CD4-positive, CD25-positive, alpha-beta regulatory T cell (primary cell): ENCODE results near the gene ZNF804B. TPM values are rescaled to one million over a fixed set of nuclear protein-coding genes. Genes with fewer than 3 reads are reported as not detected.

Source experiments
- ATAC-seq, 2 donors: fragments of 150-1000 bp; cut with Tn5 transposase; one replicate each; pipeline ENCODE4 v1.10.0; 2021; ENCODE audit warnings: low read depth in 2 of 2, moderate number of reproducible peaks in 2 of 2, moderate library complexity in 1 of 2
- DNase-seq, 3 donors: peaks; one replicate each; pipeline versions ENCODE4 v3.0.0 to v3.0.0-alpha.2; 2012 to 2022; ENCODE audit warnings: mixed read lengths in 1 of 3
- H3K27ac ChIP-seq: one replicate; pipeline ENCODE4 v1.7.0; 2013; ENCODE audit warnings: mild to moderate bottlenecking, low read length; ENCODE audit not compliant: insufficient read depth, poor library complexity, severe bottlenecking
- H3K27me3 ChIP-seq: one replicate; pipeline ENCODE4 v1.7.0; 2013; ENCODE audit warnings: low read length; ENCODE audit not compliant: control insufficient read depth, insufficient read depth
- H3K36me3 ChIP-seq: one replicate; pipeline ENCODE4 v1.7.0; 2013; ENCODE audit warnings: mild to moderate bottlenecking, low read length, moderate library complexity; ENCODE audit not compliant: control insufficient read depth, insufficient read depth
- H3K4me1 ChIP-seq: 2 replicates; pipeline ENCODE4 v1.7.0; 2013; ENCODE audit warnings: mild to moderate bottlenecking, low read length; ENCODE audit not compliant: insufficient read depth, control insufficient read depth, poor library complexity, severe bottlenecking
- H3K4me3 ChIP-seq: one replicate; pipeline ENCODE4 v1.7.0; 2013; ENCODE audit warnings: low read depth, mild to moderate bottlenecking, low read length, moderate library complexity
- H3K9me3 ChIP-seq, 2 experiments: 1 replicate in 1 of 2; 2 replicates in 1 of 2; pipeline ENCODE4 v1.7.0; 2013; ENCODE audit warnings: low read length in 2 of 2, mild to moderate bottlenecking in 1 of 2, moderate library complexity in 1 of 2; ENCODE audit not compliant: control insufficient read depth in 2 of 2
- H3K27ac Mint-ChIP-seq, 3 donors: one replicate each; pipeline ENCODE4 v1.8.0; 2020 to 2022; ENCODE audit warnings: mild to moderate bottlenecking in 3 of 3, mixed read lengths in 3 of 3, moderate library complexity in 2 of 3
- H3K27me3 Mint-ChIP-seq: one replicate; pipeline ENCODE4 v1.8.0; 2022; ENCODE audit warnings: mild to moderate bottlenecking, mixed read lengths
- H3K36me3 Mint-ChIP-seq: one replicate; pipeline ENCODE4 v1.8.0; 2020; ENCODE audit warnings: mixed read lengths
- H3K4me1 Mint-ChIP-seq, 4 donors: one replicate each; pipeline ENCODE4 v1.8.0; 2020 to 2022; ENCODE audit warnings: mixed read lengths in 4 of 4, mild to moderate bottlenecking in 1 of 4
- H3K4me3 Mint-ChIP-seq, 4 donors: one replicate each; pipeline ENCODE4 v1.8.0; 2020 to 2022; ENCODE audit warnings: mild to moderate bottlenecking in 4 of 4, mixed read lengths in 4 of 4, moderate library complexity in 3 of 4
- H3K9me3 Mint-ChIP-seq, 7 donors: one replicate each; pipeline ENCODE4 v1.8.0; 2020 to 2022; ENCODE audit warnings: mixed read lengths in 7 of 7, mild to moderate bottlenecking in 3 of 7, moderate library complexity in 2 of 7
- polyA plus RNA-seq, 4 donors: library from polyadenylated mRNA; unstranded; fragments of 300-500 nt; fragmentation: Illumina TruSeq; gene quantifications; one replicate each; pipeline ENCODE4 v1.2.3, GENCODE V29; 2021
- total RNA-seq: library from RNA; stranded (reverse); gene quantifications from one replicate; pipeline ENCODE4 v1.2.3, GENCODE V29; 2022

The ZNF804B gene
- total and polyA plus RNA-seq, 5 donors from 2014 or later: not detected

DNA sequence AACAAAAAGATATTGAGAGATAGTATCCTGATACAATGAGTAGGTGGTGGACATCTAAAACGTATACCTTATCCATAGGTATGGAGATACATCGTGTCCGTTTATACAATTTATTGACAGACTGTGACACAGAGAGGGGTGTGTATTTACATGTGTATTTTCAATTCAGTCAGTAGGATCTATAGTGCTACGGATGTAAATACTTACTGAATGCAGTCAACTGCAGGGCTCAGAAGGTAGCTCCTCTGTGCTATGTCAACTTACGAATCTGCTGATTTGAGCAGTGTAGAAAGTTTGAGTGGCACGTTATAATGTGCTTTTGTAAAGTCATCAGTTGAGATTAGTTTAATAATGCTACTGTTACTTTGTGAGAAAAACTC lies 626 bp downstream of the ZNF804B start:
- no peak overlapping the region for H3K4me3 Mint-ChIP-seq

GRCh38 chr7:88761779-88762178 lies 2.3 kb downstream of the ZNF804B start:
- no peak overlapping the region for H3K4me3 Mint-ChIP-seq
- Histone ChIP-seq H3K4me3 (no peak overlapping the region), H3K27me3 (peaks cover 5% of the 10 kb centered on the region), H3K4me1 (no peaks in the 10 kb centered on the region), H3K27ac (no peak overlapping the region), H3K36me3 (no peaks in the 10 kb centered on the region), H3K9me3 (no peaks in the 10 kb centered on the region)
- no peaks in the 10 kb centered on the region for H3K4me1 Mint-ChIP-seq
- H3K27me3 Mint-ChIP-seq: peaks cover 21% of the 10 kb centered on the region
- DNase-seq: no peak
- H3K27ac Mint-ChIP-seq: no peak overlapping the region
- no peaks in the 10 kb centered on the region for H3K36me3 Mint-ChIP-seq
- peaks cover 0 to 3% (median 0%) of the 10 kb centered on the region in 7 donors for H3K9me3 Mint-ChIP-seq
- ATAC-seq: no peak

More for the DNA sequence above, 626 bp downstream of the ZNF804B start:
- no peaks in the 10 kb centered on the region for H3K4me1 ChIP-seq
- H3K4me3 ChIP-seq: no peak overlapping the region
- no peak overlapping the region for H3K27ac Mint-ChIP-seq
- no peaks in the 10 kb centered on the region for H3K4me1 Mint-ChIP-seq
- no peak overlapping the region for H3K27ac ChIP-seq
- ATAC-seq (no peak), DNase-seq (no peak)
- no peaks in the 10 kb centered on the region for H3K9me3 ChIP-seq
- peaks cover 5% of the 10 kb centered on the region for H3K27me3 ChIP-seq
- H3K9me3 Mint-ChIP-seq: peaks cover 0 to 3% (median 0%) of the 10 kb centered on the region in 7 donors
- H3K36me3 Mint-ChIP-seq: no peaks in the 10 kb centered on the region
- H3K27me3 Mint-ChIP-seq: peaks cover 26% of the 10 kb centered on the region
- H3K36me3 ChIP-seq: no peaks in the 10 kb centered on the region

DNA sequence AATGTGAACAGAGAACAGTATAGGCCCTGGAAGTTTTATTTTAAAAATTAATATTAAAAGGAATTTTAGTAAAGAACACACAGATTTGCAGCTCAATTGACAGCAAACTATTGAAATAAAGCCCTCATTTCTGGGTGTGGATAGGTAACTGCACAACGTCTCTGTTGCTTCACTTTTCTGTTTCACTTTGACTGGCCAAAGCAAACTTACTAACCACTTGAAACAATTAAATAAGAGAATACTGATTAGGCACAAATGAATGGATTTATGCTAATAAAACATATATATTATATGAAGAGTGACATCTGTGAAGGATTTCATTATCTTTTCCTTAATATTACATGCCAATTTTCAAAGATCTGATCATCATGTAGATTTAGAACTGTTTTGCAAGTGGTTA lies 11.9 kb downstream of the ZNF804B start:
- Mint-ChIP-seq H3K36me3 (no peaks in the 10 kb centered on the region), H3K9me3 (peaks cover 0 to 5% (median 0%) of the 10 kb centered on the region in 7 donors), H3K4me1 (peaks cover 0 to 1% (median 0%) of the 10 kb centered on the region in 4 donors), H3K27me3 (no peaks in the 10 kb centered on the region), H3K27ac (no peak overlapping the region), H3K4me3 (no peak overlapping the region)
- Histone ChIP-seq H3K27me3 (no peaks in the 10 kb centered on the region), H3K4me3 (no peak overlapping the region), H3K9me3 (no peaks in the 10 kb centered on the region), H3K4me1 (no peaks in the 10 kb centered on the region), H3K27ac (no peak overlapping the region), H3K36me3 (no peaks in the 10 kb centered on the region)
- no peak for ATAC-seq
- no peak for DNase-seq

DNA sequence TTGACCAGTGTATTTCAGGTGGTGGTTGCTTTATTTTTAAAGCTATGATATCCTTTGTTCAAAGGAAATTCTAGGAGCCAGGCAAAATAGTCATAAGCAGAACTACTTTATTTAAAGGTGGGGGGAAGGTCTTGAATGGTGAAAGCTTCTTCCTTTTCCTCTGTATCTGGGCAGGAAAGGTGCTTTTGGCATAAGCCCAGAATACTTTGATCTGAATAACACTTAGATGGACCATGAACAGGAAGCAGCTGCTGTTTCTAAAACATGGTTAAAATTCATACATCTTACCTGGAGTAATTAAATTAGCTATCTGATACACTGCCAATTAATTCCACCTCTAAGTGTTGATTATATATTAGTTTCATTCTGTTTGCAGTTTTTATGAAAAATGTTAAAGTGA lies 13.3 kb downstream of the ZNF804B start:
- no peaks in the 10 kb centered on the region for H3K27me3 ChIP-seq
- no peaks in the 10 kb centered on the region for H3K36me3 ChIP-seq
- H3K27me3 Mint-ChIP-seq: no peaks in the 10 kb centered on the region
- H3K27ac ChIP-seq: no peak overlapping the region
- H3K27ac Mint-ChIP-seq: no peak overlapping the region
- H3K36me3 Mint-ChIP-seq: no peaks in the 10 kb centered on the region
- peaks cover 0 to 4% (median 0%) of the 10 kb centered on the region in 7 donors for H3K9me3 Mint-ChIP-seq
- no peak overlapping the region for H3K4me3 ChIP-seq
- no peaks in the 10 kb centered on the region for H3K9me3 ChIP-seq
- DNase-seq (no peak), ATAC-seq (no peak)
- H3K4me3 Mint-ChIP-seq: no peak overlapping the region
- H3K4me1 Mint-ChIP-seq: peaks cover 0 to 1% (median 0%) of the 10 kb centered on the region in 4 donors
- H3K4me1 ChIP-seq: no peaks in the 10 kb centered on the region

DNA sequence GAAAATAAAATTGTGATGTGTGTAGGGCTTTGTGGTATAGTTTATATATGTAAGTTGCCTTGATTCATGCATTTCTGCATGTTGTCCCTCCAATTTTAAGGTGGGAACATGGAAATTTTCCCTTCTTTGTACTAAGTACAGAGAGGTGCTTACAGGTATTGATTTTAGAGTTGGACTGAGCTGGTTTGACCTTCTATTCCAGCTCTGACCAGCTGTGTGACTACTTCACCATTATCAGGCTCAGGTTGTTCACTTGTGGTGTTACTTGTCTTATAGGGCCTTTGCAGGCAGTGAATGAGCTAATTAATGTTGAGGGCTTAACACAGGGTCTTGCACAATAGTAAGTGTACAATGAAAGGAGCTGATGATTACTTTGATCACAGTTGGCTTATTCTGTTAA lies 16.3 kb downstream of the ZNF804B start:
- no peak for DNase-seq
- no peaks in the 10 kb centered on the region for H3K27me3 ChIP-seq
- Mint-ChIP-seq H3K36me3 (no peaks in the 10 kb centered on the region), H3K4me3 (no peak overlapping the region), H3K4me1 (peaks cover 0 to 1% (median 0%) of the 10 kb centered on the region in 4 donors), H3K27ac (no peak overlapping the region), H3K27me3 (no peaks in the 10 kb centered on the region), H3K9me3 (peaks cover 0 to 4% (median 0%) of the 10 kb centered on the region in 7 donors)
- H3K9me3 ChIP-seq: no peaks in the 10 kb centered on the region
- no peaks in the 10 kb centered on the region for H3K36me3 ChIP-seq
- no peak overlapping the region for H3K4me3 ChIP-seq
- H3K4me1 ChIP-seq: no peaks in the 10 kb centered on the region
- H3K27ac ChIP-seq: no peak overlapping the region
- ATAC-seq: no peak

GRCh38 chr7:88787777-88788176 lies 28.3 kb downstream of the ZNF804B start:
- Mint-ChIP-seq H3K9me3 (peaks cover 0 to 5% (median 0%) of the 10 kb centered on the region in 7 donors), H3K4me1 (no peaks in the 10 kb centered on the region), H3K4me3 (no peak overlapping the region), H3K27ac (no peak overlapping the region), H3K36me3 (no peaks in the 10 kb centered on the region), H3K27me3 (no peaks in the 10 kb centered on the region)
- H3K27me3 ChIP-seq: no peaks in the 10 kb centered on the region
- H3K4me1 ChIP-seq: no peaks in the 10 kb centered on the region
- no peaks in the 10 kb centered on the region for H3K36me3 ChIP-seq
- no peak overlapping the region for H3K4me3 ChIP-seq
- no peak overlapping the region for H3K27ac ChIP-seq
- H3K9me3 ChIP-seq: no peaks in the 10 kb centered on the region
- ATAC-seq (no peak), DNase-seq (no peak)

DNA sequence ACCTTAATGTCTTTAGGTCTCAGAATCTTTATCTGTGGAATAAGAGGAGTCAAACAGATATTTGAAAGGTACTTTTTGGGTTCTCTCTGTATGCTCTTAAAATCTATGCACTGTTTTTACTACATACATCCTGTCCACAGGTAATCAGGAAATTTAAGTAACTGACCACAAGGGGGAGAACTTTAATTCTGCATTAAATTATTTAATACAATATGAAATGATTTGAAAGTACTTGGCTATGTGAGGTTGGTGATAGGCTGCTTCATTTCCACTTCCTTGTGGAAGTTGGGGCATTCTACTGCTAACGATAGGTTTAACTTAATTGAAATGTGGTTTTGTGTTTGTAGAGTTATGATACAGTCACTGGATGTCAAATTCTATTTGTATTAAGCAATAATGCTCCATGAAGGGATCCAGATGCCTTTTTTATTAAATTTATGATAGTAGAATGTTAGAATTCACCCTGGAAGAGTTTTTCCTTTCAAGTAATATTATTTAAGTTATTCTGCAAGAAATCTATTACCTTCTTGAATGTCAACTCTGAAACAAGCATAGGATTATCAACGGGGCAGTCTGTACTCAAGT lies 30.1 kb downstream of the ZNF804B start:
- Histone ChIP-seq H3K27ac (no peak overlapping the region), H3K9me3 (no peaks in the 10 kb centered on the region), H3K36me3 (no peaks in the 10 kb centered on the region), H3K27me3 (no peaks in the 10 kb centered on the region), H3K4me3 (no peak overlapping the region), H3K4me1 (no peaks in the 10 kb centered on the region)
- peak in 1 of 3 donors; percentile 4 for DNase-seq
- Mint-ChIP-seq H3K4me3 (no peak overlapping the region), H3K27me3 (no peaks in the 10 kb centered on the region), H3K36me3 (no peaks in the 10 kb centered on the region), H3K9me3 (peaks cover 0 to 5% (median 0%) of the 10 kb centered on the region in 7 donors), H3K27ac (peak overlapping the region in 1 of 3 donors; percentile 27), H3K4me1 (no peaks in the 10 kb centered on the region)
- no peak for ATAC-seq

DNA sequence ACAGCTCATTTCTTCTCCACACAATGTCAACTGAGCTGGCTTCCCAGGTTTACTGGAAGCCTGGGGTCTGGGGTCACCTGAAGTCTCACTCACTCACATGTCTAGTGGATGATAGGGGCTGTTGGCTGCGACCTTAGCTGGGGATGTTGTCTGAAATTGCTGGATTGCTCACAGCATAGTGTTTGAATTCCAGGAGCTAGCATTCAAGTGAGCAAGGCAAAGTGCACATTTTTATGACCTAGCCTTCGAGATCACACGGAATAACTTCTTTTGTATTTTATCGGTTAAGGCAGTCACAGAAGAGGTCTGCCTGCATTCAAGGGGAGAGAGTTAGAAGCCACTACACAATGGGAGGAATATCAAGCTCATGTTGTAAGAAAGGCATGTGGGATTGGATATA lies 32.4 kb downstream of the ZNF804B start:
- no peak overlapping the region for H3K27ac Mint-ChIP-seq
- peaks cover 0 to 1% (median 0%) of the 10 kb centered on the region in 7 donors for H3K9me3 Mint-ChIP-seq
- no peaks in the 10 kb centered on the region for H3K4me1 Mint-ChIP-seq
- no peaks in the 10 kb centered on the region for H3K36me3 ChIP-seq
- H3K4me3 Mint-ChIP-seq: no peak overlapping the region
- H3K9me3 ChIP-seq: no peaks in the 10 kb centered on the region
- ATAC-seq: no peak
- no peaks in the 10 kb centered on the region for H3K4me1 ChIP-seq
- no peak overlapping the region for H3K27ac ChIP-seq
- DNase-seq: no peak
- no peaks in the 10 kb centered on the region for H3K36me3 Mint-ChIP-seq
- H3K4me3 ChIP-seq: no peak overlapping the region
- H3K27me3 ChIP-seq: no peaks in the 10 kb centered on the region
- H3K27me3 Mint-ChIP-seq: no peaks in the 10 kb centered on the region
